Endothelial cell of umbilical vein (primary cell): ENCODE results near the gene ZNF839. TPM values are rescaled to one million over a fixed set of nuclear protein-coding genes. Genes with fewer than 3 reads are reported as not detected.

Experiments used
- BruUV-seq: library from RNA; stranded (reverse); fragments of 400-500 nt; replicated peaks from 2 replicates; lab custom pipeline; 2021; lab: Mats Ljungman, UMichigan
- CTCF ChIA-PET: fragments of 300-600, 350-600 bp; sonication (Branson Sonifier 250); formaldehyde crosslinking; loops from one replicate; lab custom pipeline; 2021; ENCODE audit warnings: antibody characterized with exemption, inconsistent platforms; lab: Charles Lee
- POLR2A ChIA-PET: fragments of 300-600, 350-600 bp; sonication (Branson Sonifier 250); formaldehyde crosslinking; loops from one replicate; lab custom pipeline; 2021; ENCODE audit warnings: antibody characterized with exemption, inconsistent platforms; lab: Charles Lee
- DNase-seq: peaks from one replicate; pipeline ENCODE4 v3.0.0-alpha.2; 2011; ENCODE audit warnings: low read depth, low spot score
- FAIRE-seq: peaks from 2 replicates; lab custom pipeline; 2011; peaks lifted over from hg19 to GRCh38; lab: Jason Lieb, UNC
- H2AFZ ChIP-seq: 2 replicates; pipeline ENCODE4 v1.6.0; 2012; ENCODE audit warnings: low read depth, low read length, control low read depth, inconsistent platforms
- H3K27ac ChIP-seq: 2 replicates; pipeline ENCODE4 v1.5.1; 2011; ENCODE audit warnings: low read depth, mild to moderate bottlenecking, control low read depth, low read length, moderate library complexity; ENCODE audit not compliant: insufficient read depth
- H3K27me3 ChIP-seq, 2 experiments: 2 replicates each; pipeline versions ENCODE4 v1.6.0 to v1.6.1; 2011; ENCODE audit warnings: low read length in 2 of 2, mixed read lengths in 1 of 2; ENCODE audit not compliant: control insufficient read depth in 2 of 2, insufficient read depth in 2 of 2
- H3K36me3 ChIP-seq, 2 experiments: 2 replicates in 1 of 2; 3 replicates in 1 of 2; pipeline ENCODE4 v1.5.1; 2011; ENCODE audit warnings: low read length in 2 of 2, mild to moderate bottlenecking in 1 of 2, moderate library complexity in 1 of 2; ENCODE audit not compliant: control insufficient read depth in 2 of 2, insufficient read depth in 2 of 2; ENCODE audit errors: extremely low read depth in 1 of 2
- H3K4me1 ChIP-seq: 3 replicates; pipeline ENCODE4 v1.5.1; 2011; ENCODE audit warnings: mild to moderate bottlenecking, low read length; ENCODE audit not compliant: control insufficient read depth, insufficient read depth; ENCODE audit errors: extremely low read depth
- H3K4me2 ChIP-seq: 2 replicates; pipeline ENCODE4 v1.6.1; 2011; ENCODE audit warnings: low read length, control low read depth, mixed read lengths; ENCODE audit not compliant: insufficient read depth
- H3K4me3 ChIP-seq, 3 experiments: fragments of 200-600 bp in 1 of 3; sonication (generic), shearing (Covaris generic) in 1 of 3; replicated peaks in 1 of 3; 2 replicates each; pipeline ENCODE4 v1.5.1; 2011 to 2016; ENCODE audit warnings: control low read depth in 3 of 3, low read length in 3 of 3, mild to moderate bottlenecking in 2 of 3, inconsistent platforms in 1 of 3, low read depth in 1 of 3, moderate library complexity in 1 of 3; ENCODE audit not compliant: insufficient read depth in 1 of 3
- H3K79me2 ChIP-seq: 2 replicates; pipeline ENCODE4 v1.6.0; 2012; ENCODE audit warnings: low read length, inconsistent platforms; ENCODE audit not compliant: control insufficient read depth, insufficient read depth
- H3K9ac ChIP-seq: replicated peaks from 2 replicates; pipeline ENCODE3; 2011; ENCODE audit warnings: low read length, control low read depth; ENCODE audit not compliant: insufficient read depth; ENCODE audit errors: extremely low read depth
- H3K9me1 ChIP-seq: replicated peaks from 3 replicates; pipeline ENCODE4 v1.6.0; 2011; ENCODE audit warnings: mild to moderate bottlenecking, low read length; ENCODE audit not compliant: control insufficient read depth, insufficient read depth; ENCODE audit errors: extremely low read depth
- H3K9me3 ChIP-seq: replicated peaks from 2 replicates; pipeline ENCODE4 v1.5.1; 2012; ENCODE audit warnings: low read length, inconsistent platforms; ENCODE audit not compliant: control insufficient read depth, insufficient read depth
- H4K20me1 ChIP-seq: replicated peaks from 2 replicates; pipeline ENCODE3; 2011; ENCODE audit warnings: mild to moderate bottlenecking, low read length; ENCODE audit not compliant: control insufficient read depth, insufficient read depth; ENCODE audit errors: extremely low read depth
- CTCF ChIP-seq, 2 donors: IDR thresholded peaks; 1 replicate in 1 of 2; 2 replicates in 1 of 2; pipeline ENCODE4 v1.5.1; 2011; ENCODE audit warnings: low read length in 2 of 2, mild to moderate bottlenecking in 2 of 2, moderate library complexity in 2 of 2, control low read depth in 1 of 2, inconsistent platforms in 1 of 2, low read depth in 1 of 2; ENCODE audit not compliant: insufficient read depth in 1 of 2; ENCODE audit errors: extremely low read depth in 1 of 2
- FOS ChIP-seq: IDR thresholded peaks from 2 replicates; pipeline ENCODE4 v1.6.1; 2011; ENCODE audit warnings: mild to moderate bottlenecking, low read length, moderate library complexity, borderline replicate concordance; ENCODE audit not compliant: insufficient read depth
- GATA2 ChIP-seq: IDR thresholded peaks from 2 replicates; pipeline ENCODE4 v1.7.0; 2011; ENCODE audit warnings: low read depth, mild to moderate bottlenecking, moderate library complexity, mixed read lengths, low read length; ENCODE audit not compliant: insufficient read length, insufficient read depth
- JUN ChIP-seq: IDR thresholded peaks from 2 replicates; pipeline ENCODE4 v1.6.1; 2011; ENCODE audit warnings: borderline replicate concordance, low read depth; ENCODE audit not compliant: insufficient read length, insufficient read depth
- MYC ChIP-seq: IDR thresholded peaks from one replicate; pipeline ENCODE4 v1.6.1; 2011; ENCODE audit warnings: mild to moderate bottlenecking, low read depth, low read length
- POLR2A ChIP-seq: IDR thresholded peaks from 2 replicates; pipeline ENCODE4 v1.6.1; 2012; ENCODE audit warnings: low read depth, mild to moderate bottlenecking, control low read depth, low read length
- POLR2AphosphoS5 ChIP-seq: IDR thresholded peaks from 2 replicates; pipeline ENCODE4 v1.6.1; 2012; ENCODE audit warnings: low read depth, mild to moderate bottlenecking, control low read depth, low read length, moderate library complexity; ENCODE audit not compliant: insufficient read depth
- dilution Hi-C: fragments of 300-500 bp; cut with MboI; formaldehyde crosslinking; loops from one replicate; pipeline ENCODE4 v1.15.0; 2019; ENCODE audit warnings: low sequenced_read_pairs; ENCODE audit not compliant: extremely low pct_ligation_motif_present
- intact Hi-C: fragments of 100-400 bp; cut with micrococcal nuclease; formaldehyde crosslinking; loops from one replicate; pipeline ENCODE4 v1.10.0; 2022
- polyA plus RNA-seq, 4 experiments: library from polyadenylated mRNA; depleted of rRNA in 3 of 4; stranded (reverse) in 3 of 4; unstranded in 1 of 4; fragments of >200 nt; gene quantifications; 2 replicates each; pipeline versions ENCODE4 v1.2.1 to v1.2.3, GENCODE V29; 2011 to 2012; ENCODE audit warnings: missing spikeins in 1 of 4
- total RNA-seq: library from RNA; stranded (reverse); gene quantifications from 2 replicates; pipeline ENCODE4 v1.2.3, GENCODE V29; 2021
- TF ChIP-seq, protein P1 (sequence below): IDR thresholded peaks from 2 replicates; pipeline ENCODE4 v1.6.1; 2011; ENCODE audit not compliant: insufficient read depth, insufficient read length

The ZNF839 gene
- total and polyA plus RNA-seq, 2 donors (not counting 3 experiments of a cell fraction or from before 2014, with no cell fraction given): 9.8 to 12.5 TPM

GRCh38 chr14:102341566-102341965, 22.0 kb downstream of the ZNF839 start:
- POLR2A ChIA-PET: no interaction called here
- Histone ChIP-seq H3K36me3 (peaks cover 3 to 27% of the 10 kb centered on the region in 2 experiments), H3K27ac (no peak overlapping the region), H3K4me2 (no peak overlapping the region), H2AFZ (no peak overlapping the region), H3K9me3 (no peaks in the 10 kb centered on the region), H3K79me2 (no peaks in the 10 kb centered on the region), H3K4me1 (no peaks in the 10 kb centered on the region), H3K27me3 (no peaks in the 10 kb centered on the region), H3K4me3 (no peak overlapping the region), H4K20me1 (no peaks in the 10 kb centered on the region), H3K9me1 (no peaks in the 10 kb centered on the region), H3K9ac (no peak overlapping the region)
- dilution Hi-C loops (no loop called here), intact Hi-C loops (no loop called here)
- DNase-seq: no peak
- FAIRE-seq: no peak
- no TSS peak for BruUV-seq
- no peak for TF ChIP-seq POLR2AphosphoS5
- TF ChIP-seq JUN: no peak
- no peak for TF ChIP-seq POLR2A
- TF ChIP-seq, protein P1, sequence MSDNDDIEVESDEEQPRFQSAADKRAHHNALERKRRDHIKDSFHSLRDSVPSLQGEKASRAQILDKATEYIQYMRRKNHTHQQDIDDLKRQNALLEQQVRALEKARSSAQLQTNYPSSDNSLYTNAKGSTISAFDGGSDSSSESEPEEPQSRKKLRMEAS: no peak
- TF ChIP-seq FOS: no peak
- no peak for TF ChIP-seq GATA2
- TF ChIP-seq CTCF (IDR thresholded peaks at IDR 0.05; ENCODE audit: extremely low read depth in 1 of 2, insufficient read depth in 1 of 2, low read depth in 1 of 2, low read length in 2 of 2): no peak
- TF ChIP-seq MYC: no peak
- CTCF ChIA-PET: interaction anchor here (1.2 kb wide), 1 partner anchor 25 kb away, joined by 3 read pairs; no protein-coding TSS in a partner anchor
